WTC11 (cell line): Measurements from ENCODE around the gene FCHSD2.

Experiments used
- CREB1 ChIP-seq: sonication (generic); formaldehyde crosslinking; IDR thresholded peaks from 2 replicates; pipeline ENCODE4 v1.8.0; 2023; ENCODE audit warnings: mild to moderate bottlenecking, missing genetic modification reagents
- GABPB1 ChIP-seq: sonication (generic); formaldehyde crosslinking; IDR thresholded peaks from 2 replicates; pipeline ENCODE4 v1.8.1; 2023; ENCODE audit warnings: mild to moderate bottlenecking, missing genetic modification reagents
- JAZF1 ChIP-seq: fragments of 250-450 bp; sonication (Bioruptor Pico); IDR thresholded peaks from 2 replicates; pipeline ENCODE4 v1.9.0; 2021; ENCODE audit warnings: moderate library complexity, mild to moderate bottlenecking, inconsistent platforms
- NR2C2 ChIP-seq: sonication (generic); formaldehyde crosslinking; IDR thresholded peaks from 2 replicates; pipeline ENCODE4 v1.8.0; 2022; ENCODE audit warnings: mild to moderate bottlenecking, missing genetic modification reagents
- ZNF423 ChIP-seq: fragments of 250-450 bp; sonication (Bioruptor Pico); IDR thresholded peaks from 2 replicates; pipeline ENCODE4 v2.1.2; 2022; ENCODE audit warnings: mild to moderate bottlenecking, moderate library complexity
- TF ChIP-seq, protein P1 (sequence below): fragments of 200-600 bp; IDR thresholded peaks from 2 replicates; pipeline ENCODE4 v1.8.0; 2022; ENCODE audit warnings: antibody characterized with exemption
- TF ChIP-seq, protein P2 (sequence below): sonication (generic); formaldehyde crosslinking; IDR thresholded peaks from 2 replicates; pipeline ENCODE4 v1.8.0; 2022; ENCODE audit warnings: mild to moderate bottlenecking, missing genetic modification reagents
- TF ChIP-seq, protein P3 (sequence below): sonication (generic); formaldehyde crosslinking; IDR thresholded peaks from 2 replicates; pipeline ENCODE4 v1.8.1; 2023; ENCODE audit warnings: mild to moderate bottlenecking, moderate library complexity, missing genetic modification reagents
- TF ChIP-seq, protein P4 (sequence below): fragments of 250-450 bp; sonication (Bioruptor Pico); IDR thresholded peaks from 2 replicates; pipeline ENCODE4 v2.1.2; 2022; ENCODE audit warnings: mild to moderate bottlenecking, moderate library complexity
- TF ChIP-seq, protein P5 (sequence below): sonication (generic); formaldehyde crosslinking; conservative IDR thresholded peaks from 2 replicates; pipeline ENCODE4 v1.8.1; 2022; ENCODE audit warnings: mild to moderate bottlenecking, missing genetic modification reagents

DNA sequence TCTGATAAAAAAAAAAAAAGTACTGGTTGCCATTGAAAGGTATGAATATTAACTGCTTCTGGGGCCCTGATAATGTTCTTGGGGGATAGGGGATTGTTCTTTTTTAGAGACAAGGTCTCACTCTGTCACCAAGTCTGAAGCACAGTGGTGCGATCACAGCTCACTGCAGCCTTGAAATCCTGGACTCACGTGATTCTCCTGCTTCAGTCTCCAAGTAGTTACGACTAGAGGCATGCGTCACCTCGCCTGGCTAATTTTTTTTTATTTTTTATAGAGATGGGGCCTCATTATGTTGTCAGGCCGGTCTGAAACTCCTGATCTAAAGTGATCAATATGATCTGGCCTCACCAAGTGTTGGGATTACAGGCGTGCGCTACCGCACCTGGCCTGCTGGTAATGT is 63.5 kb downstream of the FCHSD2 start:
- no peak for TF ChIP-seq NR2C2 (CRISPR knock-in tag)
- TF ChIP-seq, protein P1, sequence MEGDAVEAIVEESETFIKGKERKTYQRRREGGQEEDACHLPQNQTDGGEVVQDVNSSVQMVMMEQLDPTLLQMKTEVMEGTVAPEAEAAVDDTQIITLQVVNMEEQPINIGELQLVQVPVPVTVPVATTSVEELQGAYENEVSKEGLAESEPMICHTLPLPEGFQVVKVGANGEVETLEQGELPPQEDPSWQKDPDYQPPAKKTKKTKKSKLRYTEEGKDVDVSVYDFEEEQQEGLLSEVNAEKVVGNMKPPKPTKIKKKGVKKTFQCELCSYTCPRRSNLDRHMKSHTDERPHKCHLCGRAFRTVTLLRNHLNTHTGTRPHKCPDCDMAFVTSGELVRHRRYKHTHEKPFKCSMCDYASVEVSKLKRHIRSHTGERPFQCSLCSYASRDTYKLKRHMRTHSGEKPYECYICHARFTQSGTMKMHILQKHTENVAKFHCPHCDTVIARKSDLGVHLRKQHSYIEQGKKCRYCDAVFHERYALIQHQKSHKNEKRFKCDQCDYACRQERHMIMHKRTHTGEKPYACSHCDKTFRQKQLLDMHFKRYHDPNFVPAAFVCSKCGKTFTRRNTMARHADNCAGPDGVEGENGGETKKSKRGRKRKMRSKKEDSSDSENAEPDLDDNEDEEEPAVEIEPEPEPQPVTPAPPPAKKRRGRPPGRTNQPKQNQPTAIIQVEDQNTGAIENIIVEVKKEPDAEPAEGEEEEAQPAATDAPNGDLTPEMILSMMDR: no peak
- TF ChIP-seq JAZF1 (CRISPR knock-in tag): no peak
- no peak for TF ChIP-seq ZNF423 (CRISPR knock-in tag)
- TF ChIP-seq, protein P2, sequence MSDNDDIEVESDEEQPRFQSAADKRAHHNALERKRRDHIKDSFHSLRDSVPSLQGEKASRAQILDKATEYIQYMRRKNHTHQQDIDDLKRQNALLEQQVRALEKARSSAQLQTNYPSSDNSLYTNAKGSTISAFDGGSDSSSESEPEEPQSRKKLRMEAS (CRISPR knock-in tag): no peak
- TF ChIP-seq, protein P3, sequence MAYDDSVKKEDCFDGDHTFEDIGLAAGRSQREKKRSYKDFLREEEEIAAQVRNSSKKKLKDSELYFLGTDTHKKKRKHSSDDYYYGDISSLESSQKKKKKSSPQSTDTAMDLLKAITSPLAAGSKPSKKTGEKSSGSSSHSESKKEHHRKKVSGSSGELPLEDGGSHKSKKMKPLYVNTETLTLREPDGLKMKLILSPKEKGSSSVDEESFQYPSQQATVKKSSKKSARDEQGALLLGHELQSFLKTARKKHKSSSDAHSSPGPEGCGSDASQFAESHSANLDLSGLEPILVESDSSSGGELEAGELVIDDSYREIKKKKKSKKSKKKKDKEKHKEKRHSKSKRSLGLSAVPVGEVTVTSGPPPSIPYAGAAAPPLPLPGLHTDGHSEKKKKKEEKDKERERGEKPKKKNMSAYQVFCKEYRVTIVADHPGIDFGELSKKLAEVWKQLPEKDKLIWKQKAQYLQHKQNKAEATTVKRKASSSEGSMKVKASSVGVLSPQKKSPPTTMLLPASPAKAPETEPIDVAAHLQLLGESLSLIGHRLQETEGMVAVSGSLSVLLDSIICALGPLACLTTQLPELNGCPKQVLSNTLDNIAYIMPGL (CRISPR knock-in tag): no peak
- no peak for TF ChIP-seq GABPB1 (CRISPR knock-in tag)
- TF ChIP-seq CREB1: no peak
- TF ChIP-seq, protein P4, sequence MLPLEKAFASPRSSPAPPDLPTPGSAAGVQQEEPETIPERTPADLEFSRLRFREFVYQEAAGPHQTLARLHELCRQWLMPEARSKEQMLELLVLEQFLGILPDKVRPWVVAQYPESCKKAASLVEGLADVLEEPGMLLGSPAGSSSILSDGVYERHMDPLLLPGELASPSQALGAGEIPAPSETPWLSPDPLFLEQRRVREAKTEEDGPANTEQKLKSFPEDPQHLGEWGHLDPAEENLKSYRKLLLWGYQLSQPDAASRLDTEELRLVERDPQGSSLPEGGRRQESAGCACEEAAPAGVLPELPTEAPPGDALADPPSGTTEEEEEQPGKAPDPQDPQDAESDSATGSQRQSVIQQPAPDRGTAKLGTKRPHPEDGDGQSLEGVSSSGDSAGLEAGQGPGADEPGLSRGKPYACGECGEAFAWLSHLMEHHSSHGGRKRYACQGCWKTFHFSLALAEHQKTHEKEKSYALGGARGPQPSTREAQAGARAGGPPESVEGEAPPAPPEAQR (CRISPR knock-in tag): no peak
- TF ChIP-seq, protein P5, sequence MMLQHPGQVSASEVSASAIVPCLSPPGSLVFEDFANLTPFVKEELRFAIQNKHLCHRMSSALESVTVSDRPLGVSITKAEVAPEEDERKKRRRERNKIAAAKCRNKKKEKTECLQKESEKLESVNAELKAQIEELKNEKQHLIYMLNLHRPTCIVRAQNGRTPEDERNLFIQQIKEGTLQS (CRISPR knock-in tag): no peak
